Brain pericyte (primary cell): ENCODE data around the gene FAM163A.

Experiments used
- DNase-seq: peaks from one replicate; pipeline ENCODE4 v3.0.0-alpha.2; 2012; ENCODE audit warnings: low read depth, low spot score

FAM163A gene

GRCh38 chr1:179750630-179751029, 7.5 kb downstream of the FAM163A start:
- DNase-seq: no peak

GRCh38 chr1:179753061-179753460, 10.0 kb downstream of the FAM163A start:
- no peak for DNase-seq

- DNase-seq: no peak
Measured at GRCh38 chr1:179754041-179754624, 11.0 kb downstream of the FAM163A start.

GRCh38 chr1:179757933-179758332, 14.8 kb downstream of the FAM163A start:
- no peak for DNase-seq

DNA sequence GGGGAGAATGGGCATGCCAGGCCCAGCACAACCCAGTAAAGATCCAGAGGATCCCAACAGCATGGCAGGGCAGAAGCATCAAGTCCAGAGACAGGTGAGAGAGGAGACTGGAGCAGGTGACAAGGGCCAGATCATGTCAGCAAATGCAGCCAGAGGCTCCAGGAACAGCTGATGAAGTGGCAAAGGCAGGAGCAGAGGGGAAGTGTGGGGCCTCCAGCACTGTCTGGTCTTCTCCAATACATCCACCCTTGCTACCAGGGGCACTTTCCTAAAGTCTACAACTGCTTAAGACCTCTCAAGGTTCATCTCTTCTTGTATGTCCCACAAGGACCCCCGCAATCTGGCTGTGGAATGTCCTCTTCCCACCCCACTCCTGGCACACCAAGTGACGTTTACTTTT, 17.4 kb downstream of the FAM163A start:
- no peak for DNase-seq

DNA sequence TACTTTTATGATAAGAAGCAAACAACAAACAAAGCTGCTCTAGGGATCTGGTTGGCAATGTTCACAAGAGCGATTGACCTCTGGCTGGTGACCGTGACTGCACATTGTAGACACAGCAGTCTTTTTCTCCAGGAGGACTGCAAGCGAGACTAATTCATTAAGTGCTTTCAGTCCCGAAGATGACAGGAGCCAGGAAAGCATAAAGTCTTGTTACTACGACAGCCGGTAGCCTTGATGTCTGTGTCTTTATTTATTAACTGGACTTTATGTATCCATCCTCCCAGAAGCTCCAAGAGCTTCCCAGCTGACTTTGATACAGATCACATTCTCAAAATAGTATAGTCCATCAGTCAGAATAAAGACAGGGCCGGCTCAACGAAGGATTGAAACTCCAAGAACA, 18.2 kb downstream of the FAM163A start:
- DNase-seq: no peak

DNA sequence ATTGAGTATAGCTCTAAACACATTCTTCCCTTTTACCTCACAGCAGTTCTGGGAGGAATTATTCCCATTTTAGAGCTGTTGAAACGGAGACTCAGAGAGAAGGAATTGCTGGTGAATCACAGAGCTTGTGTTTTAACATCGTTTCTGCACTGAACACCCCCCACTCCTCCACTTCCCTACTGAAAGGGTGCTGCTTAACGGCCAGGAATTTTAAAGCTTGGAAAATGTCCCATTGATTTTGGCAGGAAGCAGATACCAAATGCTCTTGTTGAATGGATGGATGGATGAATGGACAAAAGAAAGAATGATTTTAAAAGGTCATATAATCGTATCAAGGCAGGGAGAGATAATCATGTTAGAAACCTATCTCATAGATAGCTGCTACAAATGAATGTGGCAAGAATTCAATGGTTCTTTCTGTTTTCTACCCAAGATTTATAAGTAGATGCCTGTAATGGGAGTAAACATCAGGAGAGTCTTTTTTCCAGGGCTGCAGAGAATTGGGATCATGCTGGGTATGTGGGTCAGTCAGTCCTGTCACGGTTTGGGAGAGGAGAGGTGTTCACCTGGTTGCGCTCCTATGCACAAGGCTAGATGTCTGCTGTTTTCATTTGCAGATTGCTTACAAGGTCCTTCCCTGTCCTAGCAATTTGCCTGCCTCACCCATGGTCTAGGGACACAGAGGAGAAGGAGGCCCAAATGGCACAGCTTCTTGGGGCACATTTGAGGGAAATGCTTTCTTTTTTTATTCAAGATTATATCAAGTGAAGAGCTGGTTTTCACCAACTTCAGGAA, 19.0 kb downstream of the FAM163A start:
- no peak for DNase-seq

GRCh38 chr1:179767177-179767581, 24.1 kb downstream of the FAM163A start:
- no peak for DNase-seq

GRCh38 chr1:179767996-179768395, 24.9 kb downstream of the FAM163A start:
- DNase-seq: no peak

- no peak for DNase-seq
Measured at GRCh38 chr1:179770887-179771502, 27.9 kb downstream of the FAM163A start.

DNA sequence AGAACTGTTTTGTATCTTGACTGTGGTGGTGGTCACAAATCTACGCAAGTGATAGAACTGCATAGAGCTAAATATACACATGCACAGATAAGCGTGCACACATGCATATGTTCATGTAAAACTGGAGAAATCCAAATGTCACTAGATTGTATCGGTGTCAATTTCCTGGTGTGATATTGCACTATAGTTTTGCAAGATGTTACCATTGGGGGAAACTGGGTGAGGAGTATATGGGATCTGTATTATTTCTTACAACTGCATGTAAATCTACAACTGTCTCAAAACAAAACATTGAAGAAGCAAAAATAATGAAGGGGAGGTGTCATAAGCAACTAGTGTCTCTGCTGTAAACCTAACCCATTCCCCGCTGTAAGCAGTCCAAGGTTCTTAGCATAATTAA, 30.2 kb downstream of the FAM163A start:
- no peak for DNase-seq

DNA sequence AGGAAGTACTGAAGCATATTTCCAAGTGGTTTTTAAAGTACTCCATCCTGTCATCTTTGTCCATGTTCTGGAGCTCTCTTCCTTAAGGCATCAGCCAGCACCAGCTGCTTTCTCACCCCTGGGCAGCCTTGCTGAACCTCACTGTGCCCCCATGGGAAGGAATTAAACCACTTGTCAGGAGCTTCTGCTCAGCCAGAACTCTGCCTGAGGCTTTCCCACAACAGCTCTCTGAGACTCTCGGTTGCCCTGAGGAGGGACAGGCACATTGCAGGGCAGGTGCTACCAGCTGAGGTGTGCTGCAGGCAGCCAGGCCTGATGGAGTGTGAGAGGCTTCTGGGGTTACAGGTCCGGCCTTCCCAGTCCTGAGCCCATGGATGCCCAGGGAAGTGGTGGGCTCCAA, 30.9 kb downstream of the FAM163A start:
- DNase-seq: no peak

DNA sequence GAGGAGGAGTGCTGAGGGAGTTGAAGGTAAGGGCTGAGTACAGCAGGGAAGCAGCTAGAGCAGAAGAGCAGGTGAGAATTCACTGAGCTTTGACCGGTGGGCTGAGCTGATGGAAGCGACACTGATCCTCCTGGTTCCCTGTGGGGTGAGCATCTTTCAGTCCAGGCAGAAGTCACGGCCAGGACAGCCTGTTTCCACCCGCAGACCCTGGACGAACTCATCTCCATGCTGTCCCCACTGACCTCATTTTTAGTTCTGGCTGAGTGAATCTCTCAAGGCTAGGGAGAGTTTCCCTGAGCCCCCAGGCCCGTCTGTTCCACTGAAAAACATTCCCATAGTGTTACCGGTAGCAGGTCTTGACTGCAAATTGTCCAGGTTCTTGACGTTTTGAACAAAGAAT, 31.5 kb downstream of the FAM163A start:
- no peak for DNase-seq

GRCh38 chr1:179775009-179775408, 31.9 kb downstream of the FAM163A start:
- no peak for DNase-seq

DNA sequence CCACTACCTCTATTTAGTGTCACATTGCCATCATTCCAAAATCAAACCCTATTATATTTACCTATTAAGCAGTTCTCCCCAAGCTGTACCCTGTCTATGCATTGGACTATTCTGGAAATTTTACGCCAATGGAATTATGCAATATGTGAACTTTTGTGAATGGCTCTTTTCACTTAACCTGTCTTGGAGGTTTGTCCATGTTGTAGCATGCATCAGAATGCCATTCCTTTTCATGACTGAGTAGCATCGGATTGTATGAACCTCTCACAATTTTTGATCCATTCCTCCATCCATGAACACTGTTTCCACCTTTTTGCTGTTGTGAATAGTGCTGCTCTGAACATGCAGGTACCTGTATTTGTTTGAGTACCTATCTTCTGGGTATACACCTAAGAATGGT, 33.7 kb downstream of the FAM163A start:
- DNase-seq: no peak

GRCh38 chr1:179777731-179778130, 34.6 kb downstream of the FAM163A start:
- DNase-seq: no peak

GRCh38 chr1:179779645-179780272, 36.7 kb downstream of the FAM163A start:
- DNase-seq: no peak

DNA sequence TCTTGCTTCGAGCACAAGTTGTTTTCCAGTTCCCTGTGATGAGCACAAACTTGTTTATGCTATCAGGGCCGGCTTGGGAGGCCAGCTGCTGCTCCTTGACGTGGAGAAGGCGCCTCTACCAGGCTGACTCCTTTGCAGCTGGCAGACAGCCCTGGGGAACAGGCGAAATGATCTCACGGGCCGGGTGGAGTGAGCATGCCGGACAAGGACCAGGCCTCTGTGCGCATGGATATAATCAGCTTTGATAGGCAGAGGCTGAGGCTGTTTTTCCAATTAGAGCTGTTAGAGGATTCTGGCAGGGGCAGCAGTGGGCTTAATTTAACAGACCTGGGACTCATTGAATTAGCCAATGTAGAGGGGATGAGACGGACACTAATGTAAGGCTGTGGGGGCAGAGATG, 38.9 kb downstream of the FAM163A start:
- no peak for DNase-seq

GRCh38 chr1:179785031-179785431, 41.9 kb downstream of the FAM163A start:
- DNase-seq: no peak

GRCh38 chr1:179785728-179786127, 42.6 kb downstream of the FAM163A start:
- no peak for DNase-seq

DNA sequence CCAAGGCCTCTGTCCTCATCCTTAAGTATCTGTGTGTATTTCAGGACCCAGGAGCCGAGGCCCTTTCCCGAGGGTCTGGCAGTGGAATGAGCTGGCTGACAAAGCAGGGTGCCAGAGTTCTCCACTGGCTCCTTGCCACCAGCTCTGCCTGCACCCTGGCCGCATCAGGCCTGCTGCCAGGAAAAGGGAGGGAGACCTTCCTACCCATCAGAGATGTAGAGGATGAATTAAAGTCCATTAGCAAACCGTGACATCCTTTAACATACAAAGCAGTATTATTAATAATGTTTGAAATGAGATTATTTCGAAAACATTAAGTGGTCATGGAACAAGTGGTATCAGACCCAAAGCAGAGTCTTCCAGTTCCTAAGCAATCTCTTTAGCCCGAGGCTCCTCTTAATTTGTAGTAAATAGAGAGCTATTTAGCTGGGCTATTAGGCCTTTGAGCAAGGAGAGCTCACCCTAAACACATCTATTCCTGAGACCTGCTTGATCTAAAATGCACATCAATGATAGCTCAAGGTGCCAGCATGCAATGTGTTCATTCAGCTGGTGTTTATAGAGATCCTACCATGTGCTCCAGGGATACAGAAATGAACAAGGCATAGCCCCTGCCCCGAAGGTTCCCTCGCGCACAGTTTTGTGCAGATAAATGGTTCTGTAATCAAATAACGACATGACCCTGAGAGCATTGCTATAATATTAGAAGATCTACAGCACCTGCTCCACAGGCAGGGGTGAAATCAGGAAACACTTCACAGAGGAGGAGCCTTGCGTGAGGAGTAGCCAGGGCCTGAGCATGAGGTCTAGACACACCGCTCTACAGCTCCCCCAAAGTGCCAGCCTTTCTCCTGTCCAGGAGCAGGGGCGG, 44.0 kb downstream of the FAM163A start:
- no peak for DNase-seq

DNA sequence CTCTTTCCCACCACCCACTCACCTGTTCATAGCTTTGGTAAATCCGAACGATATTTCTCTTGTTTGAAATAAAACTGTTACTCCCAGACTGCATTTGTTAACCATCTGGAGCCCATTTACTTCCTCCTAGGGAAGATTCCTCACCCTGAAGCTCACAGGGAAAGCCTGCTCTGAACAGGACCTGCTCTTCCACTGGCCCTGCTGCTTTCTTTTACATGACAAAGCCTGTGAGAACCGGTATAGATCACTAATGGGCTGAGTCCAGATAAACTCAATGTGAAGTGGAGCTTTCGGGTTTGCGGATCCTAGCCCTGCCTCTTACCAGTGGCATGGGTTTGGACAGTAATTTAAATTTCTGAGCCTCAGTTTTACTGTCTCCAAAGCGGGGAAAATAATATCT, 45.2 kb downstream of the FAM163A start:
- no peak for DNase-seq
